HG03439 (cell line): Measurements from ENCODE around the gene MKLN1.
"Not testable (repeated sequence)": the region's sequence is repeated elsewhere in the genome, so short reads cannot be mapped to it uniquely, and the experiment has no call there.

ENCODE experiments used
- ATAC-seq: cut with Tn5 transposase; IDR thresholded peaks from one replicate; pipeline ENCODE4 v1.9.1; 2021; ENCODE audit warnings: mild to moderate bottlenecking, moderate library complexity; ENCODE audit not compliant: unreplicated experiment

Gene MKLN1

GRCh38 chr7:131388126-131388525 is 60.5 kb downstream of the MKLN1 start:
- no peak for ATAC-seq

GRCh38 chr7:131390275-131390674 is 62.6 kb downstream of the MKLN1 start:
- ATAC-seq = no peak

GRCh38 chr7:131391145-131391544 is 63.5 kb downstream of the MKLN1 start:
- no peak for ATAC-seq

- no peak for ATAC-seq
Measured at GRCh38 chr7:131400681-131401176, 73.1 kb downstream of the MKLN1 start.

GRCh38 chr7:131401194-131401593 is 73.5 kb downstream of the MKLN1 start:
- ATAC-seq = no peak

GRCh38 chr7:131403322-131403721 is 75.6 kb downstream of the MKLN1 start:
- ATAC-seq = no peak

- ATAC-seq = no peak
Measured at GRCh38 chr7:131404226-131404911, 76.7 kb downstream of the MKLN1 start.

- ATAC-seq = no peak
Measured at GRCh38 chr7:131409129-131409766, 81.6 kb downstream of the MKLN1 start.

GRCh38 chr7:131412031-131412430 is 84.4 kb downstream of the MKLN1 start:
- no peak for ATAC-seq

GRCh38 chr7:131413711-131414110 is 86.0 kb downstream of the MKLN1 start:
- ATAC-seq = no peak

GRCh38 chr7:131424219-131424822 is 96.6 kb downstream of the MKLN1 start:
- ATAC-seq = no peak

- ATAC-seq = no peak
Measured at GRCh38 chr7:131425992-131426391, 98.3 kb downstream of the MKLN1 start.

GRCh38 chr7:131430826-131431225 is 103.2 kb downstream of the MKLN1 start:
- ATAC-seq = not testable (repeated sequence)

GRCh38 chr7:131431289-131431688 is 103.6 kb downstream of the MKLN1 start:
- ATAC-seq = no peak

GRCh38 chr7:131431756-131432155 is 104.1 kb downstream of the MKLN1 start:
- no peak for ATAC-seq

GRCh38 chr7:131436384-131436783 is 108.7 kb downstream of the MKLN1 start:
- no peak for ATAC-seq

- ATAC-seq = no peak
Measured at GRCh38 chr7:131438969-131439368, 111.3 kb downstream of the MKLN1 start.

GRCh38 chr7:131443496-131443895 is 115.8 kb downstream of the MKLN1 start:
- no peak for ATAC-seq

- ATAC-seq = no peak
Measured at GRCh38 chr7:131444683-131445082, 117.0 kb downstream of the MKLN1 start.

- no peak for ATAC-seq
Measured at GRCh38 chr7:131449373-131449902, 121.8 kb downstream of the MKLN1 start.

- ATAC-seq = no peak
Measured at GRCh38 chr7:131454498-131454897, 126.8 kb downstream of the MKLN1 start.

- no peak for ATAC-seq
Measured at GRCh38 chr7:131455001-131455400, 127.3 kb downstream of the MKLN1 start.
